HG02852 (cell line): ENCODE data around the gene CNIH4.
"Not testable (repeated sequence)": the region's sequence is repeated elsewhere in the genome, so short reads cannot be mapped to it uniquely, and the experiment has no call there.

Source experiments
- ATAC-seq: cut with Tn5 transposase; IDR thresholded peaks from one replicate; pipeline ENCODE4 v1.9.1; 2021; ENCODE audit warnings: mild to moderate bottlenecking, moderate library complexity; ENCODE audit not compliant: unreplicated experiment

Gene CNIH4

DNA sequence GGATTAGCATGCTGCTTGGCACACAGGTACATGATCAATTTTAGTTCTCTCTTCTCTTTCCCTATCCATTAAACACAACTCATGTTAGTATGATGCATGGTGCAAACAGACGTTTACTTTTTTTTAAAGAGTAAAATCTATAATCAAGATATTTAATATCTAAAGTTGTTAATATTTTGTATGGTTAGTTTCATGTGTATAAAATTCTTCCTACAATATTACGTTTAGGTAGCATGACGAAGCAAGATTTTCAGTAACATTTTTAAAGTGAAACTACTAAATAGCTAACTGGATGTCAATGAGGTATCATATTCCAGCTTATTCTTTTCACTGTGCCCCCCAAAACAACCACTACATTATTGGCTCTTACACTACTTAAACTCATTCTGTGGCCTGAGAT is 36.6 kb downstream of the CNIH4 start:
- no peak for ATAC-seq

DNA sequence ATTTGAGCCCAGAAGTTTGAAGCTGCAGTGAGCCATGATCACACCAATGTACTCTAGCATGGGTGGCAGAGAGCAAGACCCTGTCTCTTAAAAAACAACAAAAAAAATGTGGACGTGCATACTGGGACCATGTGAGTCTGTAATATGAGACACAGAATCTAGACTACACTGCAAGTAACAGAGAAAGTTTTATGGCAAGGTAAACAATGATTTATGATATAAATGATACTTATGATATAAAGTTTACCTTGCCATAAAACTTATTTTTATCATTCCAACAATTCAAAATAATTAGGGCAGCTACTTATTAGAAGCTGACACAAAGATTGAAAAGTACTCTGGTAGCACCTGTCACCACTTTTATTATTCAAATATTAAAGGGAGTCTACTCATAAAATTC is 43.2 kb downstream of the CNIH4 start:
- no peak for ATAC-seq

- no peak for ATAC-seq
These were observed 45.9 kb downstream of the CNIH4 start for GRCh38 chr1:224402472-224403036.

DNA sequence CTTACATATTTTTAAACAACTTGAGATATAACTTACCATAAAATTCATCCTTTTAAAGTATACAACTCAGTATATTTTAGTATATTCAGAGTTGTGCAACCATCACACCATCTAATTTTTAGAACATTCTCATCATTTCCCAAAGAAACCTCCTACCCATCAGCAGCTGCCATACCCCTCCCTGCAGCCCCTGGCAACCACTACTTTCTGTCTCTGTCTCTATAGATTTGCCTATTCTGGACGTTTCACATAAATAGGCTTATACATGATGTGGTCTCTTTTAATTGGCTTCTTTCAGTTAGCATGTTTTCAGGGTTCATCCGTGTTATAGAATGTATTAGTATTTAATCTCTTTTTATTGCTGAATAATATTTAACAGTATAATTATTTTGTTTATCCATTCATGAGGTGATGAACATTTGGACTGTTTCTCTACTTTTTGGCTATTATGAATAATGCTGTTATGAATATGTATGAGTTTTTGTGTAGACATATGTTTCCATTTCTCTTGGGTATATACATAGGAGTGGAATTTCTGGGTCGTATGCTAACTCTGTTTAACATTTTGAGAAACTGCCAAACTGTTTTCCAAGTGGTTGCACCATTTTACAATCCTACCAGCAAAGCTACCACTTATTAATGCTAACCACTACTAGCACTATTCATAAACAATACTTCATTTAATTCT is 48.4 kb downstream of the CNIH4 start:
- ATAC-seq, result no peak

DNA sequence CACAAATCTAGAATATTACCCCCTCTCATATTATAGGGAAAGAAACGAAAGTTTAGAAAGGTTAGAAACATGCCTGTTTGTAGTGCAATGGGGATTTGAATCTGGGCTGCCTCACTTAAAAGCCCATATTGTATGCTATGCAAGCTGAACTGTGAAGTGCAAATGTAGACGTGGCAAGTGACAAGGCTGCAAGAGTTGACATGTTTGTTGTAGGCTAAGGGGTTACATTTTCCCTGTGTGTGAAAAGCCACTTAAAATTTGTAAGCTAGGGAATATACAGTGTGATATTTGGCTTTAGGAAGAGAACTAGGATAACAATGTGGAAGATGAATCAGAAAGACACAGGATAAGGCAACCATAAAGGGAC is 48.9 kb downstream of the CNIH4 start:
- ATAC-seq, result no peak

- ATAC-seq, result no peak
These were observed 49.5 kb downstream of the CNIH4 start for GRCh38 chr1:224406216-224406615.

- no peak for ATAC-seq
These were observed 51.1 kb downstream of the CNIH4 start for GRCh38 chr1:224407571-224408293.

DNA sequence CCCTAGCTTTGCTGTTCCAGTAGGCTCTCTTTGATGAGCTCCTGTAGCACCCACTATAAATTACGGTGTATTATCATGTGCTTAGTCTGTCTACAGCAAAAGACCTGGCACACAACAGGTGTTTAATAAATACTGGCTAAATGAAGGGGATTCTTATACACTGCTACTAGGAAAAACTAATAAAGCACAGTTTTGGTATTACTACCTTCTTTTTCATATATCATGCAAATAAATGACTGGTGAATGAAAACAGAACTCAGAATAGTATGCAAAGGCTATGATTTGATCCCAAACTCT is 51.6 kb downstream of the CNIH4 start:
- no peak for ATAC-seq

- no peak for ATAC-seq
These were observed 55.1 kb downstream of the CNIH4 start for GRCh38 chr1:224411766-224412165.

GRCh38 chr1:224420106-224420505 is 63.4 kb downstream of the CNIH4 start:
- ATAC-seq, result no peak

DNA sequence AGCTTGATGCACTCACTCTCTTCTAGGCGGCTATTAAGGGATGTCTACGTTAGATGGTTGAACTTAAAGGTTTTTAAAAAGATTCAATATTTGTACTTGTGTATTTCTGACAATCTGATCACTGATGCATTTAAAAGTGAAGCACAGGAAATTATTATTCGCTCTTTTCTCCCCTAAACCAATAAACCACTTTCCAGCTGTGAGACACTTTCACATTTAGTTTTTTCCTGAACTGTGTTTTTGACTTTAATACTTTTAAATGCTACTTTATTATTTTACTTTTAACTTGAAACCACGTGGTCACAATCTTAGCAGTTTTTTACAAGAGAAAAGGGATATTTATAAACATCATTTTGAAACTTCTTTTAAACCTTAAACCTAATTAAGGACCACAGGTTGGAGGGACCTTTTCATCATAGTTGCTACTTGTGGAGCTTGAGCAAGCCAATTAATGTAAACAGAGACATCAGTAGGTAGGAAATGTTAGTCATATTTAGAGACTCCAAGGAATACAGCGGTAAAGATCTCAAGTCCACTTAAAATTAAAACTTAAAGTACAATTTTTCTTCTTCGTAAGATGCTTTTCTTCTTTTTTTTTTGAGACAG is 68.7 kb downstream of the CNIH4 start:
- ATAC-seq, result no peak

DNA sequence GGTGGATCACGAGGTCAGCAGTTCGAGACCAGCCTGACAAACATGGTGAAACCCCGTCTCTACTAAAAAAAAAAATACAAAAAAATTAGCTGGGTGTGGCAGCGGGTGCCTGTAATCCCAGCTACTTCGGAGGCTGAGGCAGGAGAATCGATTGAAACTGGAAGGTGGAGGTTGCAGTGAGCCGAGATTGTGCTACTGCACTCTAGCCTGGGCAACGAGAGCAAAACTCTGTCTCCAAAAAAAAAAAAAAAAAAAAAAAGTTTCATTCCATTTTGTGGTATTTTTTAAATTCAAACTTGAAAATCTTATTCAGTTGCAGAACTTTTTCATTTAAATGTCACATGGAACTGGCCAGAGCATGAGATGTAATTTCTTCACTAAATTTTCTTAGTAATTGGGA is 70.2 kb downstream of the CNIH4 start:
- not testable (repeated sequence) for ATAC-seq

GRCh38 chr1:224427346-224427745 is 70.7 kb downstream of the CNIH4 start:
- no peak for ATAC-seq

GRCh38 chr1:224428713-224429112 is 72.0 kb downstream of the CNIH4 start:
- not testable (repeated sequence) for ATAC-seq
